Type B pancreatic cell (in vitro differentiated cells): ENCODE results near the gene TAP1. TPM values are rescaled to one million over a fixed set of nuclear protein-coding genes. Genes with fewer than 3 reads are reported as not detected.
"Not testable (repeated sequence)": the region's sequence is repeated elsewhere in the genome, so short reads cannot be mapped to it uniquely, and the experiment has no call there.

Experiments used
- DNase-seq: peaks from one replicate; pipeline ENCODE4 v3.0.0; 2021; ENCODE audit warnings: mixed read lengths; ENCODE audit not compliant: unreplicated experiment; ENCODE audit errors: extremely low spot score
- H3K27ac Mint-ChIP-seq: 2 replicates; pipeline ENCODE4 v1.8.0; 2021; ENCODE audit warnings: mild to moderate bottlenecking, mixed read lengths
- H3K27me3 Mint-ChIP-seq: 2 replicates; pipeline ENCODE4 v1.8.0; 2021; ENCODE audit warnings: mixed read lengths
- H3K36me3 Mint-ChIP-seq: 2 replicates; pipeline ENCODE4 v1.8.0; 2021; ENCODE audit warnings: mixed read lengths
- H3K4me1 Mint-ChIP-seq: one replicate; pipeline ENCODE4 v1.8.0; 2021; ENCODE audit warnings: mixed read lengths; ENCODE audit not compliant: unreplicated experiment
- H3K4me3 Mint-ChIP-seq: 2 replicates; pipeline ENCODE4 v1.8.0; 2021; ENCODE audit warnings: mild to moderate bottlenecking, mixed read lengths
- H3K9me3 Mint-ChIP-seq: 2 replicates; pipeline ENCODE4 v1.8.0; 2021; ENCODE audit warnings: mixed read lengths
- CTCF ChIP-seq: fragments of 200-600 bp; sonication (generic); conservative IDR thresholded peaks from 2 replicates; pipeline ENCODE4 v1.5.0; 2021; ENCODE audit warnings: antibody characterized with exemption, mild to moderate bottlenecking
- total RNA-seq: library from RNA; stranded (reverse); gene quantifications from 2 replicates; pipeline ENCODE4 v1.2.1, GENCODE V29; 2021; ENCODE audit warnings: low replicate concordance

TAP1 gene
- total RNA-seq, 1 donor from 2014 or later: 16.7 TPM

DNA sequence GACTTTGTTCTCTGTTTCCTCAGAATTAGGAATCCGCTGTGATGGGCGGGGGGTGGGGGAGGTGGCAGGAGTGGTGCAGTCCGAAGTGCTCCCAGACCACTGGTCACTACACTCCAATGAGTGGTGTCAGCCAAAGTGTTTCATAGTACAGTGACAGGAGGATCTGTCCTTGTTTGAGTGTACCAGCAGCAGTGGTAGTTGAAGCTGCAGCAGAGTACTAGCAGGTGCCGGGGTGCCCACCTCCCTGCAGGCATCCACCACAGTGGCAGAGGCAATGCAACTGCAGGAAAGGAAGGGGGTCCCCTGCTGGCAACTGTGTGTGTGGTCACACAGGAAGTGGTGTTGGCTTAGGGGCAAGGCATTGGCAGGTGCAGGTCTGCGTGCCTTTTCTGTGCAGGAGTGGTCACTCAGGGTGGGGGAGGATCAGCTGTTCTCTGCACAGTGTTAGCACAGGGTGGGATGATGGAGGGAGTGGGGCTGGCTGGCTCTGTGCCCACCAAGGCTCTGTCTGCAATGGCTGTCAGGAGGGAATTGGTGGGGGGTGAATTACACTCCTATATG is 46.4 kb downstream of the TAP1 start:
- Mint-ChIP-seq H3K27me3 (peaks cover 54% of the 10 kb centered on the region), H3K27ac (no peak overlapping the region), H3K4me3 (no peak overlapping the region), H3K36me3 (no peaks in the 10 kb centered on the region), H3K9me3 (no peaks in the 10 kb centered on the region), H3K4me1 (no peaks in the 10 kb centered on the region)
- DNase-seq: no peak
- TF ChIP-seq CTCF: no peak

DNA sequence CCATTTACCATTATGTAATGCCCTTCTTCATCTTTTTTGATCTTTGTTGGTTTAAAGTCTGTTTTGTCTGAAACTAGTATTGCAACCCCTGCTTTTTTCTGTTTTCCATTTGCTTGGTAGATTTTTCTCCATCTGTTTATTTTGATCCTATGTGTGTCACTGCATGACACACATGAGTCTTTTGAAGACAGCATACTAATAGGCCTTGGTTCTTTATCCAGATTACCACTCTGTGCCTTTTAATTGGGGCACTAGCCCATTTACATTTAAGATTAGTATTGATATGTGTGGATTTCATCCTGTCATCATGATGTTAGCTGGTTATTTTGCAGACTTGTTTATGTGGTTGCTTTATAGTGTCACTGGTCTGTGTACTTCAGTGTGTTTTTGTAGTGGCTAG is 48.1 kb downstream of the TAP1 start:
- H3K27ac Mint-ChIP-seq, H3K36me3 Mint-ChIP-seq, H3K4me3 Mint-ChIP-seq, H3K4me1 Mint-ChIP-seq, H3K9me3 Mint-ChIP-seq, DNase-seq: not testable (repeated sequence)
- peaks cover 65% of the 10 kb centered on the region for H3K27me3 Mint-ChIP-seq

GRCh38 chr6:32803416-32803815 is 50.1 kb downstream of the TAP1 start:
- Mint-ChIP-seq H3K27me3 (peaks cover 76% of the 10 kb centered on the region), H3K4me1 (no peaks in the 10 kb centered on the region), H3K27ac (no peak overlapping the region), H3K9me3 (peaks cover 5% of the 10 kb centered on the region), H3K36me3 (no peaks in the 10 kb centered on the region), H3K4me3 (no peak overlapping the region)
- no peak for TF ChIP-seq CTCF
- no peak for DNase-seq

DNA sequence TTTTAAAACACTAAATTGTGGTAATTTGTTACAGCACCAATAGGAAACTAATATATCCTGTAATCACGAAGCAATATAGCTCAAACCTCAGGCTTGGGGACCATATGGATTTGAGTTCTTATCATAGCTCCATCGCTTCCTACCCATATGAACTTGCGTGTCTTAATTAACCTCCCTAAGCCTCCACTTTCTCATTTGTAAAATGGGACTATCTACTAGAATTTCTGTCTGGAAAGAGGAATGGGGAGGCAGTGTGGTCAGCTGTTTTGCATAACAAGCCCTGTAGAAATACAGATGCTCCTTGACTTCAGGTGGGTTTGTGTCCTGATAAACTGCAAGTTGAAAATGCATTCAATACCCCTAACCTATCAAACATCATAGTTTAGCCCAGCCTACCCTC is 53.8 kb downstream of the TAP1 start:
- Mint-ChIP-seq H3K4me3 (no peak overlapping the region), H3K9me3 (peaks cover 5% of the 10 kb centered on the region), H3K27me3 (peaks cover 84% of the 10 kb centered on the region), H3K27ac (no peak overlapping the region), H3K36me3 (no peaks in the 10 kb centered on the region), H3K4me1 (no peaks in the 10 kb centered on the region)
- no peak for DNase-seq
- no peak for TF ChIP-seq CTCF

DNA sequence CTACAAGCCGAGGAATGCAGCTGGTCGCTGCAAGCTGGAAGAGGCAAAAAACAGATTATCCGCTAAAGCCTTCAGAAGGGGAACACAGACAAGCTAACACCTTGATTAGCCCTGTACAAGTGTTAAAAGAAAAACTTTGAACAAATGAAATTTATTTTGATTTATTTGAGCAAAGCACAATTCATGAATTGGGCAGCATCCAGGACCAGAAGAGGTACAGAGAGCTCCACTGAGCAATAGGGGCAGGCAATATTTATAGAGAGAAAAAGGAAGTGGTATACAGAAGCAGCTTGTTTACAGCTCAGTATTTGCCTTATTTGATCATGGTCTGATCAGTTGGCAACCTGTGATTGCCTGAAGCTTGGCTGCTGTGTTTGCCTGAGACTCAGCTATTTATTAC is 54.3 kb downstream of the TAP1 start:
- DNase-seq: no peak
- Mint-ChIP-seq H3K27ac (no peak overlapping the region), H3K4me3 (no peak overlapping the region), H3K36me3 (no peaks in the 10 kb centered on the region), H3K4me1 (no peaks in the 10 kb centered on the region), H3K9me3 (peaks cover 5% of the 10 kb centered on the region), H3K27me3 (peaks cover 84% of the 10 kb centered on the region)
- no peak for TF ChIP-seq CTCF

DNA sequence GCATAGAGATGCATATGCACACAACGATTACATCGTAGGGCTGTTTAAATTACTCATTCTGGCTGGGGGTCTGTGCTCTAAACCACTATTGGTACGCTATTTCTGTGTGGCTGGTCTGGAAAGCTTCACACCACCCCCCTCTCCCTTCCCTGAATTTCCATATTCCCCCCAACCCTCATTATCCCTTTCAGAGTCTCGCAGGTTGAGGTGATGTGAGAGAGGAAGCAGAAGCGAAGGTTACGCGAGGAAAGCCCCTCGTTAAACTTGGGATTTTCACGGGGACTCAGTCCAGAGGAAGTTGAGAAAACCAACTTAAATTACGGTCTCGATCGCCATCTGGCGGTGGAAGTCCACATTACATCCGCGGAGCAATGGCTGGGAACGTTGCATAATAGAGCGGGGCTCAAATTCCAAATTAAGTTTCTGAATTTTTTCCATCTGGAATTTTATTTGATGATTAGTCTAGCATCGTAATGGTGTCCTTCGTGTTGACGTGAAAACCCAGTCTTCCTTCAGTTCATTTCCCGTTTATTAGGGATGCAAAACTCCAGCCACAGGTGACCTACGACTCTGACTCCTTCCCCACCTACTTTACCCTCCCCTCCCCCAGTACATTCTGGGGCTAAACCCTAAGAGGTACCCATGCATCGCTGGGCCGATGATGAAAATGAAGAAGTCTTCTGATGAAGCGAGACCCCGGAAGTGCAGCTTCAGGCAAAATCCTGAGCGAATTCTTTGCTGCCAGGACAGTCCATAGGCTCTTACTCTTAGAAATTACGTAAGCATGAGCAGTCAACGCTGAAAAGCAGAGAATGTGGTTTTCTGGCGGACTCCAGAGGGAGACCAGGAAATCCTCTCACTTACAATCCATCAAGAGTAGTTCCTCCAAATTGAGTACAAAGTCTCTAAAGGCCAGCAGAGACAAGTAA is 56.4 kb downstream of the TAP1 start:
- H3K4me1 Mint-ChIP-seq: no peaks in the 10 kb centered on the region
- peaks cover 5% of the 10 kb centered on the region for H3K9me3 Mint-ChIP-seq
- TF ChIP-seq CTCF: peak; percentile 92
- H3K27ac Mint-ChIP-seq: no peak overlapping the region
- no peaks in the 10 kb centered on the region for H3K36me3 Mint-ChIP-seq
- DNase-seq: peak; percentile 80
- H3K4me3 Mint-ChIP-seq: peak overlapping the region; percentile 81
- H3K27me3 Mint-ChIP-seq: peaks cover 84% of the 10 kb centered on the region
